ENCODE measurements around the gene RAD51B. TPM values are rescaled to one million over a fixed set of nuclear protein-coding genes. Genes with fewer than 3 reads are reported as not detected.

RAD51B gene
- total and polyA plus RNA-seq, 2 of the 13 experiments (the other 11 are each of a cell fraction or from before 2014, with no cell fraction given) = 7.0 to 9.5 TPM

DNA sequence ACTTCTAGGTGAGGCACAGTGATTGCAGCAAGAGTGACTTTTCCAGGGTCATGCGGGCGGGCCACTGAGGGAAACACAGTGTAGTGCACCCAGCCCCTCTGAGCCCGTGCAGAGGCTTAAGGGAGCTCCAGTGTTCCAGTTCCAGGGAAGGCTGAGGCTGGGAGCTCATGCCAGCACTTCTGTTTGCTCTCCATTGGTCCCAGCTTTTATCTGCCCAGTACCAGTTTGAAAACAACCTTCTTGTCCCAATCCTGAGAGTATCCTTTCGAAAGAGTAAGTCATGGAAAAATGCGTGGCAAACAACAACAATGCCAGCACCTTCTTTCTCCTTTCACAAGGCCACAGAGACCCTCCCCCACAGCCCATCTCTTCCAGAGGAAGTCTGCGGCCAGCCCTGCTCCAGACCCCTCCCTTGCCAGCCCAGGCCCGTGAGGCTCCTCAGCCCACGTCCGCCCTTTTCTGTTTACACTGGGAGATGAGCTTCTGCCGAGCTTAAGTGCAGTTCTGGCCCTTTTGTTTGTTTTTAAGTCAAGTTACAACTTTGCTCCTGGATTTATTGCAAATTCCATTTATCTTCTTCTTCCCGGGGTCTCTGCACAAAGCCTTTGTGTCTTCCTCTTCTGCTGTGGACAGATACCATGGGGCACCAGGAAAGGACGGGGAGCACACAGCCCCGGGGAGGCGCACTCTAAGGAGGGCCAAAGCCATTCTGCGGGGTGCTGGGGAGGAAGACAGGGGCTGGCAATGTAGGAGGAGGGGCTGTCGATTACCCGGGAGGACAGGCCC is 787.7 kb downstream of the RAD51B start (continued):
- TF ChIP-seq ZKSCAN5 (CRISPR knock-in tag; IDR thresholded peaks at IDR 0.05) = peak; percentile 57; the same call in 1 of the 2 replicates
- no peak for TF ChIP-seq RBM39 (IDR thresholded peaks at IDR 0.05; ENCODE audit: low read depth, low read length, poor library complexity, severe bottlenecking)
- TF ChIP-seq ZNF781 (CRISPR knock-in tag; IDR thresholded peaks at IDR 0.05; ENCODE audit: borderline replicate concordance, not compliant biosample characterization) = no peak
- no peak for TF ChIP-seq ZNF674 (CRISPR knock-in tag; IDR thresholded peaks at IDR 0.05; ENCODE audit: low read depth)
- no peak; the same call in 1 of the 2 replicates for TF ChIP-seq MTA1 (CRISPR knock-in tag; IDR thresholded peaks at IDR 0.05; ENCODE audit: borderline replicate concordance)
- TF ChIP-seq ZNF569 (CRISPR knock-in tag; IDR thresholded peaks at IDR 0.05; ENCODE audit: borderline replicate concordance) = no peak
- TF ChIP-seq ZNF280D (CRISPR knock-in tag; IDR thresholded peaks at IDR 0.05) = no peak
- no peak for TF ChIP-seq ZNF713 (CRISPR knock-in tag; IDR thresholded peaks at IDR 0.05)
- peak; percentile 67 for TF ChIP-seq POLR2G (IDR thresholded peaks at IDR 0.05; ENCODE audit: low read depth, low read length)
- TF ChIP-seq SP2 (CRISPR knock-in tag; IDR thresholded peaks at IDR 0.05) = no peak
- peak; percentile 37 for TF ChIP-seq ZNF768 (CRISPR knock-in tag; IDR thresholded peaks at IDR 0.05)
- TF ChIP-seq SOX5 (CRISPR knock-in tag; IDR thresholded peaks at IDR 0.05; ENCODE audit: borderline replicate concordance) = peak; percentile 58; the same call in 1 of the 2 replicates
- no peak for TF ChIP-seq GATA4 (IDR thresholded peaks at IDR 0.05; ENCODE audit: borderline replicate concordance, low read depth)
- peak; percentile 23 for TF ChIP-seq HNRNPLL (IDR thresholded peaks at IDR 0.05; ENCODE audit: low read depth, low read length, poor library complexity, severe bottlenecking)
- TF ChIP-seq SP1 (IDR thresholded peaks at IDR 0.05) = no peak
- no peak for TF ChIP-seq SP1 (CRISPR knock-in tag; IDR thresholded peaks at IDR 0.05)
- no peak for TF ChIP-seq RBAK (CRISPR knock-in tag; IDR thresholded peaks at IDR 0.05)
- TF ChIP-seq CEBPB (IDR thresholded peaks at IDR 0.05; ENCODE audit: borderline replicate concordance, low read depth, low read length) = no peak
- TF ChIP-seq, protein P1, sequence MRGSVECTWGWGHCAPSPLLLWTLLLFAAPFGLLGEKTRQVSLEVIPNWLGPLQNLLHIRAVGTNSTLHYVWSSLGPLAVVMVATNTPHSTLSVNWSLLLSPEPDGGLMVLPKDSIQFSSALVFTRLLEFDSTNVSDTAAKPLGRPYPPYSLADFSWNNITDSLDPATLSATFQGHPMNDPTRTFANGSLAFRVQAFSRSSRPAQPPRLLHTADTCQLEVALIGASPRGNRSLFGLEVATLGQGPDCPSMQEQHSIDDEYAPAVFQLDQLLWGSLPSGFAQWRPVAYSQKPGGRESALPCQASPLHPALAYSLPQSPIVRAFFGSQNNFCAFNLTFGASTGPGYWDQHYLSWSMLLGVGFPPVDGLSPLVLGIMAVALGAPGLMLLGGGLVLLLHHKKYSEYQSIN (CRISPR knock-in tag; IDR thresholded peaks at IDR 0.05; ENCODE audit: borderline replicate concordance) = no peak
- TF ChIP-seq SRSF9 (IDR thresholded peaks at IDR 0.05; ENCODE audit: borderline replicate concordance, insufficient read depth, low read depth, low read length, poor library complexity, severe bottlenecking) = no peak
- TF ChIP-seq ZNF224 (CRISPR knock-in tag; IDR thresholded peaks at IDR 0.05) = no peak
- no peak for TF ChIP-seq ZNF24 (IDR thresholded peaks at IDR 0.05)
- no peak for TF ChIP-seq ZBTB25 (CRISPR knock-in tag; IDR thresholded peaks at IDR 0.05)
- 0 out of 2 replicates have a peak, but pooled peaks have one; percentile 49 for TF ChIP-seq ZSCAN9 (CRISPR knock-in tag; IDR thresholded peaks at IDR 0.05; ENCODE audit: borderline replicate concordance)
- TF ChIP-seq ZNF33B (CRISPR knock-in tag; IDR thresholded peaks at IDR 0.05) = no peak

Measured in HepG2 (cell line).